Activated T-cell treated with anti-CD3 and anti-CD28 coated beads for 1 hour (primary cell): ENCODE results near the gene IL6.
"Not testable (repeated sequence)": the region's sequence is repeated elsewhere in the genome, so short reads cannot be mapped to it uniquely, and the experiment has no call there.

ENCODE experiments used
- DNase-seq: peaks from one replicate; pipeline ENCODE4 v3.0.0-alpha.2; 2020; ENCODE audit warnings: low read depth

Gene IL6

GRCh38 chr7:22727714-22728035 is 675 bp downstream of the IL6 start:
- no peak for DNase-seq

- DNase-seq = no peak
Observed at GRCh38 chr7:22728401-22729029, 1.5 kb downstream of the IL6 start.

DNA sequence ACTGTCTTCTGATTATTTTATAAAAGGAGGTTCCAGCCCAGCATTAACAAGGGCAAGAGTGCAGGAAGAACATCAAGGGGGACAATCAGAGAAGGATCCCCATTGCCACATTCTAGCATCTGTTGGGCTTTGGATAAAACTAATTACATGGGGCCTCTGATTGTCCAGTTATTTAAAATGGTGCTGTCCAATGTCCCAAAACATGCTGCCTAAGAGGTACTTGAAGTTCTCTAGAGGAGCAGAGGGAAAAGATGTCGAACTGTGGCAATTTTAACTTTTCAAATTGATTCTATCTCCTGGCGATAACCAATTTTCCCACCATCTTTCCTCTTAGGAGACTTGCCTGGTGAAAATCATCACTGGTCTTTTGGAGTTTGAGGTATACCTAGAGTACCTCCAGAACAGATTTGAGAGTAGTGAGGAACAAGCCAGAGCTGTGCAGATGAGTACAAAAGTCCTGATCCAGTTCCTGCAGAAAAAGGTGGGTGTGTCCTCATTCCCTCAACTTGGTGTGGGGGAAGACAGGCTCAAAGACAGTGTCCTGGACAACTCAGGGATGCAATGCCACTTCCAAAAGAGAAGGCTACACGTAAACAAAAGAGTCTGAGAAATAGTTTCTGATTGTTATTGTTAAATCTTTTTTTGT is 2.3 kb downstream of the IL6 start:
- DNase-seq = no peak

DNA sequence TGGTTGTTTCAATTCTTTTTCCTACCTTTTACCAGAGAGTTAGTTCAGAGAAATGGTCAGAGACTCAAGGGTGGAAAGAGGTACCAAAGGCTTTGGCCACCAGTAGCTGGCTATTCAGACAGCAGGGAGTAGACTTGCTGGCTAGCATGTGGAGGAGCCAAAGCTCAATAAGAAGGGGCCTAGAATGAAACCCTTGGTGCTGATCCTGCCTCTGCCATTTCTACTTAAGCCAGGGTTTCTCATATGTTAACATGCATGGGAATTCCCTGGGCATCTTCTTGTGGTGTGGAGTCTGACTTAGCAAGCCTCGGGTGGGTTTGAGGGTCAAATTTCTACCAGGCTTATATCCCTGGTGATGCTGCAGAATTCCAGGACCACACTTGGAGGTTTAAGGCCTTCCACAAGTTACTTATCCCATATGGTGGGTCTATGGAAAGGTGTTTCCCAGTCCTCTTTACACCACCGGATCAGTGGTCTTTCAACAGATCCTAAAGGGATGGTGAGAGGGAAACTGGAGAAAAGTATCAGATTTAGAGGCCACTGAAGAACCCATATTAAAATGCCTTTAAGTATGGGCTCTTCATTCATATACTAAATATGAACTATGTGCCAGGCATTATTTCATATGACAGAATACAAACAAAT is 3.2 kb downstream of the IL6 start:
- DNase-seq = no peak

DNA sequence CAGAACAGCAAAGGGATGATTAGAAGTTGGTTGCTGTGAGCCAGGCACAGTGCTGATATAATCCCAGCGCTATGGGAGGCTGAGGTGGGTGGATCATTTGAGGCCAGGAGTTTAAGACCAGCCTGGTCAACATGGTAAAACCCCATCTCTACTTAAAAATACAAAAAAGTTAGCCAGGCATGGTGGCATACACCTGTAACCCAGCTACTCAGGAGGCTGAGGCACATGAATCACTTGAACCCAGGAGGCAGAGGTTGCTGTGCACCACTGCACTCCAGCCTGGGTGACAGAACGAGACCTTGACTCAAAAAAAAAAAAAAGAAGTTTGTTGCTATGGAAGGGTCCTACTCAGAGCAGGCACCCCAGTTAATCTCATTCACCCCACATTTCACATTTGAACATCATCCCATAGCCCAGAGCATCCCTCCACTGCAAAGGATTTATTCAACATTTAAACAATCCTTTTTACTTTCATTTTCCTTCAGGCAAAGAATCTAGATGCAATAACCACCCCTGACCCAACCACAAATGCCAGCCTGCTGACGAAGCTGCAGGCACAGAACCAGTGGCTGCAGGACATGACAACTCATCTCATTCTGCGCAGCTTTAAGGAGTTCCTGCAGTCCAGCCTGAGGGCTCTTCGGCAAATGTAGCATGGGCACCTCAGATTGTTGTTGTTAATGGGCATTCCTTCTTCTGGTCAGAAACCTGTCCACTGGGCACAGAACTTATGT is 4.1 kb downstream of the IL6 start:
- DNase-seq = no peak

GRCh38 chr7:22731766-22732165 is 4.8 kb downstream of the IL6 start:
- DNase-seq = no peak

DNA sequence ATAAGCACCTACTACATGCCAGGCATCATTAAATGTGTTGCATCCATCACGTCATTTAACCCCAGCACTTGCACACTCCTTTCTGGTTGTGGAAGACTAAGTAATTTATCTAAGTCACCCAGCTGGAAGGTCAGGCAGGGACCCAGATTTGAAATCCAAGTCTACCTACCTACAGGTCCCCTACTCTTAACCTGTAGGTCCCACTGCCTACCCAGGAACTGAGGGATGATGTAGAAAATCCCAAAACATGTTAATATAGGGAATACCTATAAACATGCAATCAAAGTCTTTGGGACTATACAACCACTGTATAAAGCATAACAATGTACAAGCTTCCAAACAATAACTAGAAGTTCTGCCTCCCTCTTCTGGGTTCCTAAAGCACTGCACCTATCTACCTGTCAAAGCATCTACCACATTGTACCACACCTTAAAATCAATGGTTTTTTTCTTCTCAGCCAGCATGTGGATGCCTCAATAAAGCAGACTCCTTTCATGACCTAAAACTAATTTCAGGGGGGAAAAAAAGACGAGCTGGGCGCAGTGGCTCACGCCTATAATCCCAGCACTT is 5.6 kb downstream of the IL6 start:
- DNase-seq = no peak

DNA sequence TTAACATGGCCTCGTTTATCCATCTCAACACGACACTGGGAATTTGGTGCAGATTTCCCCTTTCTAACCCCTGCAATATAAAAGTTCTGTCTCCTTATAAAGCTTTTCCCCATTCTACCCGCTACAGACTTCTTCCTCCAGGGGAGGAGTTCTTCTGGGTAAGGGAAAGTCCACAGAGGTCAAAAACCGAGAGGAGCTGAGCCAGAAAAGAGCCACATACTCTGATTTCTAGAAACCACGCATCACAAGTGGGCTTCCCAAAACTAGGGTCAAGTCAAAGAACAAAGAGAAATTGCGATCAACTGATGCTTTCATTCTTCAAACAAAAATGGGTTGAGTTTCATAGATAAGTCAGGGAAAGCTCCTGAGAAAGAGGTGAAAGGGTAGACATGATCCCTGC is 6.8 kb downstream of the IL6 start:
- no peak for DNase-seq

- DNase-seq = no peak
Observed at GRCh38 chr7:22743014-22743413, 16.0 kb downstream of the IL6 start.

GRCh38 chr7:22751341-22751740 is 24.3 kb downstream of the IL6 start:
- DNase-seq = no peak

DNA sequence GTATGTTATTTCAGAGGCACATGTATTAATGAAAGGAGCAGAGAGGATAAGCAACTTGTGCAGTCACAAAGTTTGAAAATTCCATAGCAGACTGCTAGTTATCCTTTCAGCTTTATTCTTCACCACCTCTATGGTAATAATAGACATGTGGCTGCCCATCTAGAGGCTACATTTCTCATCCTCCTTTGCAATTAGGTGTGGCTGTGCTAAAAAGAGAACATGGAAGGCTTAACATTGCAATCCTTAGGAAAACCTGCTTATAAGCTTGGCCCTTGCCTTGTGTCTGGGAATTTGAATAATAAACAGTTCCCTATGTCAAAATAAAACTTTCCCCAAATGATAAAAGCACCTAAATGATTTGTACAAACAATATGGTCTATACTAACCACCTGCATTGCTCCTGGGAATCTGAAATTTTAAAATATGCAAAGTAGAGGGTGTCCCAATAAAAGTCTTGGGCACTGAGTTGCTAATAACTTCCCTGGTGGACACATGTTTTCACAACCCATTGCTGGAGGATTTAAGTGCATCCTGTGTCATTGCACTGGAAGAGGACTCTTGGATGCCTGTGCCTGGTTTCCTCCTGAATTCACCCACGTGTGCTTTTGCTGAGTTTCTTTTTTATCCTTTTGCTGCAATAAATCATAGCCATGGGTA is 30.5 kb downstream of the IL6 start:
- DNase-seq = no peak

GRCh38 chr7:22758576-22758975 is 31.6 kb downstream of the IL6 start:
- no peak for DNase-seq

DNA sequence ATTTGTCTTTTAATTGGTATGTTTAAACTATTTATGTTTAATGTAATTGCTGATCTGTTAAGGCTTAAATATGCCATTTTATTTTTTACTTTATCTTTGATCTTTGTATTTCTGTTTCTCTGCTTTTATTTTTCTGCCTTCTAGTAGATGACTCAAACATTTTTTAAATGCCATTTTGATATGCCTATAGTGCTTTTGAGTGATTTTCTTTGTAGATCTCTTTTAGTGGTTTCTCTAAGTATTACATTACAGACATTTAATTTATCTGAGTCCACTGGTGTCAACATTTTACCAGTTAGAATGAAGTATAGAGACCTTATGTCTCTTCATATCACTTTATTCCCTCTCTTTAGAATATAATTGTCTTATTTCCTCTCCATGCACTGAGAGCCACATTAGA is 32.7 kb downstream of the IL6 start:
- no peak for DNase-seq

DNA sequence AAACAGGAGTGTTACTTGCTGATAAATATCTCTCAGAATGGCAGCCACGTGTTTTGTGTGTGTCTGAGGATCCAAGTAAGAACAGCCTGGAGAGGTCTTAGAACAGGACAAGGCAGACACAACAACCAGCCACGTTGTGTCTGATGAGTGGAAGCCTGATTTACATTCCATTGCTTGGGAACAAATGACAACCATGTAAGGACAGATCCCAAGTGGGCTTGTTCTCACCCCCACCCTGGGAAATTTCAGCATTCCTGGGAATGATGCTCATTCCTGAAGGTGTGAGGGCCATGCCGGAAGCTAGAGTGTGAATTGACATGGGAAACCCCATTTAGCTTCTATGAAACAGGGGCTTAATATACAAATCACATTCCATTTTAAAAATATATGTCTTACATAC is 35.9 kb downstream of the IL6 start:
- DNase-seq = no peak

GRCh38 chr7:22765609-22766008 is 38.6 kb downstream of the IL6 start:
- DNase-seq = no peak

DNA sequence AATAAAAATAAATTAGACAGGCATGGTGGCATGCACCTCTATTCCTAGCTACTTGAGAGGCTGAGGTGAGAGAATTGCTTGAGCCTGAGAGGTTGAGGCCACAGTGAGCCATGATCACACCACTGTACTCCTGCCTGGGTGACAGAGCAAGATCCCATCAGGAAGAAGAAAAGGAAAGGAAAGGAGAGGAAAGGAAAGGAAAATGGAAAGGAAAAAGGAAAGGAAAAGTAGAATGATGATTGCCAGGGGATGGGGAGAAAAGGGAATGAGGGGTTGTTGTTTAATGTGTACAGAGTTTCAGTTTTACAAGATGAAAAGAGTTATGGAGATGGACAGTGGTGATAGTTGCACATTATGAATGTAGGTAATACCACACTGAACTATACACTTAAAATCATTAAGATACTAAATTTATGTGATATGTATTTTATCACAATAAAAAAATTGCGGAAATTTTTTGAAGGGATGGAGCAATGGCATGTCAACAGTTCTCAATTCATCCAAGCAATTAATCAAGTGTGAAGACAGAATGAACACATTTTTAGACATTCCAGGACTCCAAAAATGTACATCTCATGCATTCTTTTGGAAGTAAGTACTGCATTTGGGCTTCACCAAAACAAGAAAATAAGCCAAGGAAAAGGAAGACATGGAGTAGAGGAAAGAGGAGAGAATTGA is 44.3 kb downstream of the IL6 start:
- no peak for DNase-seq

GRCh38 chr7:22771872-22772228 is 44.9 kb downstream of the IL6 start:
- no peak for DNase-seq

GRCh38 chr7:22772885-22773284 is 45.9 kb downstream of the IL6 start:
- no peak for DNase-seq

DNA sequence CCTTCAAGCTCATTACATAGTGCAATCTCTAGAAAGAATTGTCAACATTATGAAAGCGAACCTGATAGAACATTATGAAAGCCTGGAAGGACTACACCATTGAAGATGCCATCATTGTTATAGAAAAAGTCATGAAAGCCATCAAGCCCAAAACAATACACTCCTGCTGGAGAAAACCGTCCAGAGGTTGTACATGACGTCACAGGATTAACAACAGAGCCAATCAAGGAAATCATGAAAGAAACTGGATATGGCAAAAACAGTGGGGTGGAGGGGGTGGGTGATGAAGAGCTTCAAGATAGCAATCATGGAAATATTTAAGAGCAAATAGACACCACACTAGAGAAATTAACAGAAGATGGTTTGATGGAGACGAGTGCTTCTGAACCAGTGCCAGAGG is 50.0 kb downstream of the IL6 start:
- DNase-seq = no peak

DNA sequence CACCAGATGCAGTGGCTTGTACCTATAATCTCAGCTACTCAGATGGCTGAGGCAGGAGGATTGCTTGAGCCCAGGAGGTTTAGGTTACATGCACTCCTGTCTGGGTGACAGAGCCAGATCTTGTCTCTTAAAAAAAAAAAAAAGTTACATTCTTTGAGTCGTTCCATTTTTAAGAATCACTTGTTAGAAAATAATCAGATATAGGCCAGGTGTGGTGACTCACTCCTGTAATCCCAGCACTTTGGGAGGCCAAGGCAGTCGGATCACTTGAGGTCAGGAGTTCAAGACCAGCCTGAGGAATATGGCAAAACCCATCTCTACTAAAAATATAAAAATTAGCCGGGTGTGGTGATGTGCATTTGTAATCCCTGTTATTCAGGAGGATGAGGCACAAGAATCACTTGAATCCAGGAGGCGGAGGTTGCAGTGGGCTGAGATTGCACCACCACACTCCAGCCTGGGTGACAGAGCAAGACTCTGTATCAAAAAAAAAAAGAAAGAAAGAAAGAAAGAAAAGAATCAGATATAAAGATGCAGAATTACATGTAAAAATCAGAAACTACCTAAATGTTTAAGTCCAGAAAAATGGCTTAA is 52.8 kb downstream of the IL6 start:
- not testable (repeated sequence) for DNase-seq

DNA sequence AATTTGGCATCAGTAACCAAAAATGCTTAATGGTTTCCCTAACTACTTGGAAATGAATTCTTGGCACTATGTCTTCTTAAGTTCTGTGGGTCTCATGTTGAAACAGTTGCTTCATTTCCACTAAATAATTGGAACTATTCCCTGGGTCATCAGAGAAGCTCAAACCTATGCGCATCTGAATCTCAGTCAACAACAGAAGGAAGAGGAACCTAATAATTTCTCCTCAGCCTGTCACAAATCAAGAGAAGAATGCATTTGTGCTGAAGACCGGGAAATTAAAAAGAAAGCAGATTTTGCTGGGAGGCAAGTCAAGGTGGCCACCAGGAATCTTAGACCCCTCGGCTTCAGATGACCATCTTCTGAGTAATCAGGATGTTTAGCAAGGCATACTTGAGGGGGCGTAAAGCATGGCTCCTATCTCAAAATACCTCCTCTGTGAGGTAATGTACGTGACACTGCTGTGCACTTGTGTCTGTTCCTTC is 54.3 kb downstream of the IL6 start:
- no peak for DNase-seq
